HG03159 (cell line): Measurements from ENCODE around the gene RAB40AL.
A peak's percentile ranks its signal among the peaks of the same experiment; 100 is the strongest.
"Not testable (repeated sequence)": the region's sequence is repeated elsewhere in the genome, so short reads cannot be mapped to it uniquely, and the experiment has no call there.

Source experiments
- ATAC-seq: cut with Tn5 transposase; IDR thresholded peaks from one replicate; pipeline ENCODE4 v1.9.1; 2021; ENCODE audit warnings: mild to moderate bottlenecking, moderate library complexity; ENCODE audit not compliant: unreplicated experiment

RAB40AL gene

GRCh38 chrX:102936972-102937371, at the start of gene RAB40AL:
Gene RAB40AL (plus strand): TSS chrX:102937272. CDS start chrX:102937319, 47 bp downstream.
- not testable (repeated sequence) for ATAC-seq

DNA sequence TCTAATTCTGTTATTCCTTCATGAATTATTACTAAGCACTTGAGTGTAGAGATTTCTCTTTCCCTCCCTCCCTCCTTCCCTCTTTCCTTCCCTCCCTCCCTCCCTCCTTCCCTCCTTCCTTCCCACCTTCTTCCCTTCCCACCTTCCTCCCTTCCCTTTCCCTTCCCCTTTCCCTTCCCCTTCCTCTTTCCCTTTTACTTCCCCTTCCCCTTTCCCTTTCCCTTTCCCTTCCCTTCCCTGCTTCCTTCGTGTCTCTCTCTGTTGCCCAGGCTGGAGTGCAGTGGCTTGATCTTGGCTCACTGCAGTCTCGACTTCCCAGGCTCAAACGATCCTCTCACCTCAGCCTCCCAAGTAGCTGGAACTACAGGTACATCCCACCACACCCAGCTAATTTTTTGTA, 49.4 kb upstream of the RAB40AL start:
- no peak for ATAC-seq

DNA sequence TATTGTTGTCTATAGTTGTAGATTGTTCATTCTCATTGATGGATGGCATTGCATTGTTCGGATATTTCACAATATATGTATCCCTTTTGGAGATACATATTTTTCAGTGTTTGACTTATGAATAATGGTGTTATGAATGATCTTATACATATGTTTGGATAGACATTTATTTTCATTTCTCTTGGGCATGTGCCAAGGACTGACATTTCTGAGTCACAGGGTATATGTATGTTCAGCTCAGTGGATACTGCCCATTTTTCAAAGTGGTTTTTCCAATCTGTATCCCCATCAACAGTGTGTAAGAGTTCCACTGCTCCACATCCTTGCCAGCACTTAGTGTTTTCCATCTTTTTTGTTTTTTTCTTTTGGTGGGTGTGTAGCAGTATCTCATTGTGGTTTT, 45.0 kb upstream of the RAB40AL start:
- no peak for ATAC-seq

DNA sequence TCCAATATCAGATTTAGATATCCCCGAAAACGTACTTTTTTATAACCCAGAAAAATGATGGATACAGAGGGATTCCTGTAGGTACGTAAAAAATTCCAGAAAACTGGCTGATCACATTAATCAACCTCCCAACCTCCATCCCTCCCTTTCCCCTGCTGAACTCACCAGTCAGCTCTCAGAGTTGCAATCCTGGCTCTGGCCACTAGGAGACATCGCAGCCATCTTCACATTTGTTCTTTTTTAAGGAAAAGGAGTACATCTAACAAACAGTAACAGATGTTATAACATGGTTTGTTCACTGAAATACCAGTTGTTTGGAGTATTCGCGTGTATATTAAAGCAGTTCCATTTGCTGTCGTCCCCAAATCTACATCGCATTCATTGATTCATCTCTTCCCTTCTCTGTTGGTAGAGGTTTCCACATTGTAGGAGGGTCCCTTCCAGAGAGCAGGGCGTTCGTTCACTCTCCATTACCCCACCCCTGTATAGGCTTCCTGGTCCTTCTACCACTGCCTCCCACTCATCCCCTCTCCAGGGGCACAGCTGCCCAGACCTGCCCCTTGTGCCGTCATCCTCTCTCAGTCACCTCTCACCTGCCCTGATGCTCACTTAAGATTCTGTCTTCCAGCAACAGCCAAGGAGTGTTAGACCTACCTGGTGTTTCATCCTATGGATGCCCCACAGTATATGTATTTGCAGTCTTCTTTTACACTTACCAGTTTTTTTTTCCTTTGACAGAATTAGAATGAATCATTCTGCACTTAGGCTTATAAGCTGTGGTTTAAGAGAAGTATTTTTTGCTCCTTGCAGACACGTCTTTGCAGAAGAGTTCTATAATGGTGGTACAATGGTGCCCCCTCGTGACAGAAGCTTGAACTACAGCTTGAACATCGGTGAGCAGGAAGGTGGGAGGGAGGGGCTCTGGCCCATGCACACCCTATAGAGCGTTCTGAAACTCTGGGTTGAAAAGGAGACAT, 36.8 kb upstream of the RAB40AL start:
- ATAC-seq = peak; percentile 97

DNA sequence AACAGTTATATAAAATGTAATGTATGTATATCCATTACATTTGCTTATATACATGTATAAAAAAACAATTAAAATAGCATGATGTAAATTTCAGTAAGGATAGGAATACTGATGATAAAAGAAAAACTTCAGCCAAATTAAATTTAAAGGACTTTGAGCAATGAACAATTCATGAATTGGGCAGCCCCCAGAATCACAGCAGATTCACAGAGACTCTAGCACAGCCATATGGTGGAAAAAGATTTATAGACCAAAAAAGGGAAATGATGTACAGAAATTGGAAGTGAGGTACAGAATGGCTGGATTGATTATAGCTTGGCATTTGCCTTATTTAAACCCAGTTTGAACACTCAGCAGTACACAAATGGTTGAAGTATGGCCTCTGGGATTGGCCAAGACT, 34.7 kb upstream of the RAB40AL start:
- ATAC-seq = no peak

GRCh38 chrX:102930990-102931756, 5.9 kb upstream of the RAB40AL start:
- no peak for ATAC-seq

GRCh38 chrX:102934624-102935023, 2.4 kb upstream of the RAB40AL start:
- no peak for ATAC-seq

GRCh38 chrX:102950908-102951866, 14.1 kb downstream of the RAB40AL start:
- ATAC-seq = peak; percentile 87

DNA sequence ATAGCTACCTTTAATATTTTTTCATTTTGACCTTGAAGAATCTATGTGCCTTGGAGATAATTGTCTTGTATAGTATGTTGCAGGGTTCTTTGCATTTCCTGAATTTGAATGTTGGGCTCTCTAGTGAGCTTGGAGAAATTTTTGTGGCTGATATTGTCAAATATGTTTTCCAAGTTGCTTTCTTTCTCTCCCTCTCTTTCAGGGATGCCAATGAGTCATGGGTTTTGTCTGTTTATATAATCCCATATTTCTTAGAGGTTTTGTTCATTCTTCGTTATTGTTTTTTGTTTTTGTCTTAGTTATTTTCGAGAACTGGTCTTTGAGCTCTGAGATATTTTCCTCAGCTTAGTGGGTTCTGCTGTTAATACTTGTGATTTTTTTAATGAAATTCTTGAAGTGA, 20.7 kb downstream of the RAB40AL start:
- ATAC-seq = no peak

DNA sequence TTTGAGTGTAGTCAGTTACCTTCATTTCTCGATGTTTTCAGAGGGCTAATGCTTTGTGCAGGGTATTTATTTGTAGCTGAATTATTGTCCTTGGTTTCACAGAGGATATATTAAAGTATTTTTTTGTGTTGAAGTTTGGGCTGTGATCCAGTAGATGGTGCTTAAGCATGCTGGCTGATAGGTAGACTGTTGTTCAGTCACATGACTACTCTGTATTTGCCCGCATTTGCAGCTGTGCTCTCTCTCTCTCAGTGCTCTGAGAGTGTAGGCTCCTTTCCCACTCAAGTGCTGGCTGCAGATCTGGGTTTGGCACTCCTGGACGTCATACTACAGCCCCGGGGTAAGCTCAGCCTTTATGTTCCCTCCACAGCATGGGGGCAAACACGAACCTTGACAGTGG, 21.7 kb downstream of the RAB40AL start:
- no peak for ATAC-seq

GRCh38 chrX:102959471-102959870, 22.4 kb downstream of the RAB40AL start:
- no peak for ATAC-seq

DNA sequence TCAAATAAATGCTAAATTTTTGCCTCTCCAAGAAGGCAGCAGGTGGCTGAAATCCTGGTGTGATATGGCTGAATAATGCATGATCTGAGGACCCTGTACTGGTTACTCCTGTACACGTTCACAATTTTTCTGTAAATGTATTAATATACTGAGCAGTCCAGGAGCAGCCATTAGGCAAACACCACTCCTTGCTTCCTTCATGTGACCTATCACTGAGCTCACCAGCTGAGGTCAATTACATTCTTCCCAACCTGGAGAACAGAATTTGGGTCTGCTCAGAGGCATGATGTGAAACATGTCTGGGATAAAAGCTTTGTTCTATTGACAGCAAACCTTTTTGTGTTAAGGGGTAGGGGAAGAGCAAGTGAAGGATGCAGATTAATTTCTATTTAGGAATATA, 26.9 kb downstream of the RAB40AL start:
- no peak for ATAC-seq

DNA sequence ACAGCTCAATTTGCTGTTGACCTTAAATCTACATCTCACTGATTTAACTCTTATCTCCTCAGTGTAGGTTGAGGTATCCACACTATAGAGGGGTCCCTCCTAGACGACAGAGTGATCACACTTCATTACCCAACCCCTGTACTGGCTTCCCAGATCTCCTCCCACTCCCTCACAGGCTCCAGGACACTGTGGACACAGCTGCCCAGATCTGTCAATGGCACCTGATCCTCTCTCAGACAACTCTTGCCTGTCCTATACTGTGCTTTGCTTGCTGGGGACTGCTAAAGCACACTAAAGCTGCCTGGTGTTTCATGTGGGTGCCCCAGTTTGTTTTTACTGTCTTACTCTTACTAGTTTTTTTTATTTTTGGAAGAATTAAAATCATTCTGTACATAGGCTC, 27.9 kb downstream of the RAB40AL start:
- ATAC-seq = no peak

DNA sequence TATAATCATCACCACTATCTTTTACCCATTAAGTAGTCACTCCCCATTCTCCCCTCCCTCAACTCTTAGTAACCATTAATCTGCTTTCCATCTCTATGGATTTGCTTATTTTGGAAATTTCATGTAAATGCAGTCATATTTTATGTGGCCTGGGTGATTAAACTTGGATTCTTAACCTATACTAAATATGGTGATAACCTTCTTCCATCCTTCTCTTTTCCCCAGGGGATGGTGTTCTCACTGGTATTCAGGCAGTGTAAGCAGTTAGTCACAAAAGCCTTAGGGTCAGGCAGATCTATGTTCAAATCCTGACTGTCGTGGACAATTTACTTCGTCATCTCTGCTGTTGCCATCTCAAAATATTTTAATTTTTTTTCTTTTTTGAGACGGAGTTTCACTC, 29.6 kb downstream of the RAB40AL start:
- no peak for ATAC-seq

DNA sequence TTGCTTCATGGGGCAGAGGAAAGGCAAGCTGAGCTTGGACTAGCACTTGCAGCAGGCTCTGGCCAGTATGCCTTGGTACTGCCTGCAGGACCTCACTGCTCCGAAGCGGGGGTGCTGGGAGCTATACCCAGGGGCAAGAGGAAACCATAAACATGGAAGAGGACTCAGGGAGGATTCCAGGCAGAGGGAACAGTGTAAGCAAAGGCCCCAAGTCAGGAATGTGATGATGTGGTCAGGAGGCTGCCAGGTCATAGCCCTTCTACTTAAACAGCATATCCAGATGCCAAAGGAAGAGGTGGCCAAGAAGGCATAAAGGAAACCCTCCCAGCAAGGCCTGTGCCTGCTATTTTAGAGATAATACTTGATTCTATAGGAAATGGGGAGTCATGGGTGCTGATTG, 31.1 kb downstream of the RAB40AL start:
- ATAC-seq = no peak

DNA sequence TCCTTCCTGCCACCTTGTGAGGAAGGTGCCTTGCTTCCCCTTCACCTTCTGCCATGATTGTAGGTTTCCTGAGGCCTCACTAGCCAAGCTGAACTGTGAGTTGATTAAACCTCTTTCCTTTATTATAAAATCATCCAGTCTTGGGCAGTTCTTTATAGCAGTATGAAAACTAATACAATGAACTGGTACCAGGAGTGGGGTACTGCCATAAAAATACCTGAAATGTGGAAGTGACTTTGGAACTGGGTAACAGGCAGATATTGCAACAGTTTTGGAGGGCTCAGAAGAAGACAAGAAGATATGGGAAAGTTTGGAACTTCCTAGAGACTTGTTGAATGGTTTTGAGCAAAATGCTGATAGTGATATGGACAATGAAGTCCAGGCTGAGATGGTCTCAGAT, 34.5 kb downstream of the RAB40AL start:
- ATAC-seq = not testable (repeated sequence)

DNA sequence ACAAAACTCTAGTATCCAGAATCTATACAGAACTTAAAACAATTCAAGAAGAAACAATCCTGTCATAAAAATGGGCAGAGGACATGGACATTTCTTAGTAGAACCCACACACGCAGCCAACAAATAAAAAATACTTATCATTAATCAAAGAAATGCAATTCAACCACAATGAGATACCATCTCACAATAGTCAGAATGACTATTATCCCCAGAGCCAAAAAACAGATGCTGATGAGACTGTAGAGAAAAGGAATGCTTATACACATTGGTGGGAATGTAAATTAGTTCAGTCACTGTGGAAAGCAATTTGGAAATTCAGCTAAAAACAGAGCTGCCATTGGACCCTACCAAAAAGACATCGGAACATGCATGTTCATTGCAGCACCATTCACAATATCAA, 37.9 kb downstream of the RAB40AL start:
- ATAC-seq = no peak

DNA sequence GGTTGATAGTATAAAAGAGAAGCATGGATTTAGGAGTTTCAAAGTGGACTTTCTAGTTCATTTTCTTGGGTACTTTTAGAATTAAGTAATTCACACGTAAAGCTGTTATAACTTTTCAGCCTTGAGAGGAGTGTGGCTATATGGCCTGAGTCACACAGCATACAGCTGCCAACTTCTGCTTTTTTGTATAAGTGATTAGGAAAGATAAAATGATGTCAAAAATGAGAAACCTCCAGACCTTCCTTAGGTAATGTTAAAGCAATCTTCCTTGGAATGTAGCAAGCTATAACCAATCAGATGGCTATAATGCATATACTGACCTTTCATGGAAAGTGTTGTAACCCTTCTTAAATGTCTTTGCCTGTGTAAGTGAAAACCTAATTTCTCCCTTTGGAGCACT, 39.2 kb downstream of the RAB40AL start:
- no peak for ATAC-seq

DNA sequence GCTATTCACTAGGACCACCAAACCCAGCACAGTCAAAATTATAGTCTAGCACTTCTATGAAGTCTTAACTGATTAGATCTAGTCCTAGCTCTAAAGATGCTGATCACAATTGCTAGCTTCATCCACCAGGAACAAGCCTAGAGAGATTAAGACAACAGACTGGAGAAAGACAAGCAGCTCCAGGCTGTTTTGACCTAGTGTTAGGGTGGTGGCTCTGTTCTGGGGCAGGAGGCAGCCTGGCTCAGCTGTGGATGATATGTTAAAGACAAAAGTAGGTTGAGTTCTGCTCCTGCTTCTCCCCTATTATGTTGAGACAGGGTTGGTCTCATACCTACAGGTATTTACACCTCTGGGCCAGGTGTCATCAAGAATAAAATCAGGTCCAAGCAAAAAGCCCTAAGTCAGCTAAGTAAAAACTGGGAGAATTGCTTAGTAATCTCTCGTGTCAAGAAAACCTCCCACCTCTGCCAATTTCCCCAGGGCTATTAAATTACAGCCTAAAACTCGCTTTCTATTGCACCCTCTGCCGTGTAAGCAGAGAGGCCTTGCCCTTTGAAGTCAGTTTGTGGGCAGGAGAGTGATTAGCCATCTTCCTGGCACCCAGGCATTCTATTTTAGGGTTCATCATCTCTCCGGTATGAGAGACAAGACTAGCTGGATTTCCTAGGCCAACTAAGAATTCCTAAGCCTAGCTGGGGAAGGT, 39.9 kb downstream of the RAB40AL start:
- ATAC-seq = no peak

GRCh38 chrX:102978594-102978993, 41.5 kb downstream of the RAB40AL start:
- ATAC-seq = no peak
